Activated CD4-positive, CD25-positive, alpha-beta regulatory T cell treated with anti-CD3 and anti-CD28 coated beads, Interleukin-2, amount 50 U/mL, for 72 hours (primary cell): ENCODE measurements around the gene KCNK4.

Experiments used
- DNase-seq: peaks from one replicate; pipeline ENCODE4 v3.0.0; 2021

The KCNK4 gene

GRCh38 chr11:64253481-64253880 is 37.6 kb upstream of the KCNK4 start:
- no peak for DNase-seq

- DNase-seq, result no peak
These were observed 36.8 kb upstream of the KCNK4 start for GRCh38 chr11:64254326-64254725.

GRCh38 chr11:64255135-64256128 is 35.7 kb upstream of the KCNK4 start:
- DNase-seq, result no peak

GRCh38 chr11:64256300-64256699 is 34.8 kb upstream of the KCNK4 start:
- DNase-seq, result no peak

- no peak for DNase-seq
These were observed 32.7 kb upstream of the KCNK4 start for GRCh38 chr11:64258356-64258755.

GRCh38 chr11:64258946-64259532 is 32.1 kb upstream of the KCNK4 start:
- no peak for DNase-seq

GRCh38 chr11:64259533-64260067 is 31.5 kb upstream of the KCNK4 start:
- DNase-seq, result no peak

- no peak for DNase-seq
These were observed 30.9 kb upstream of the KCNK4 start for GRCh38 chr11:64260147-64260708.

GRCh38 chr11:64261556-64262080 is 29.5 kb upstream of the KCNK4 start:
- no peak for DNase-seq

GRCh38 chr11:64262271-64263002 is 28.7 kb upstream of the KCNK4 start:
- no peak for DNase-seq

- DNase-seq, result no peak
These were observed 27.8 kb upstream of the KCNK4 start for GRCh38 chr11:64263021-64263946.

GRCh38 chr11:64263947-64264317 is 27.2 kb upstream of the KCNK4 start:
- DNase-seq, result no peak

- no peak for DNase-seq
These were observed 26.7 kb upstream of the KCNK4 start for GRCh38 chr11:64264371-64264852.

- DNase-seq, result no peak
These were observed 25.6 kb upstream of the KCNK4 start for GRCh38 chr11:64265176-64266160.

- DNase-seq, result no peak
These were observed 24.8 kb upstream of the KCNK4 start for GRCh38 chr11:64266339-64266738.

- no peak for DNase-seq
These were observed 23.7 kb upstream of the KCNK4 start for GRCh38 chr11:64267207-64267945.

GRCh38 chr11:64268025-64268892 is 22.8 kb upstream of the KCNK4 start:
- no peak for DNase-seq

GRCh38 chr11:64268893-64269539 is 22.1 kb upstream of the KCNK4 start:
- peak; percentile 66 for DNase-seq
